OCI-LY7 (cell line): Measurements from ENCODE around the gene TBC1D20.

ENCODE experiments used
- CTCF ChIP-seq: fragments of 200-600 bp; sonication (generic); conservative IDR thresholded peaks from 2 replicates; pipeline ENCODE4 v1.5.1; 2014; ENCODE audit warnings: mild to moderate bottlenecking, antibody characterized with exemption, low read length, moderate library complexity, mixed read lengths
- EZH2phosphoT487 ChIP-seq: fragments of 200-600 bp; sonication (generic); IDR thresholded peaks from 2 replicates; pipeline ENCODE4 v1.6.1; 2018; ENCODE audit warnings: low read depth, borderline replicate concordance, mild to moderate bottlenecking, mixed run types, antibody characterized with exemption, low read length, moderate library complexity, mixed read lengths

DNA sequence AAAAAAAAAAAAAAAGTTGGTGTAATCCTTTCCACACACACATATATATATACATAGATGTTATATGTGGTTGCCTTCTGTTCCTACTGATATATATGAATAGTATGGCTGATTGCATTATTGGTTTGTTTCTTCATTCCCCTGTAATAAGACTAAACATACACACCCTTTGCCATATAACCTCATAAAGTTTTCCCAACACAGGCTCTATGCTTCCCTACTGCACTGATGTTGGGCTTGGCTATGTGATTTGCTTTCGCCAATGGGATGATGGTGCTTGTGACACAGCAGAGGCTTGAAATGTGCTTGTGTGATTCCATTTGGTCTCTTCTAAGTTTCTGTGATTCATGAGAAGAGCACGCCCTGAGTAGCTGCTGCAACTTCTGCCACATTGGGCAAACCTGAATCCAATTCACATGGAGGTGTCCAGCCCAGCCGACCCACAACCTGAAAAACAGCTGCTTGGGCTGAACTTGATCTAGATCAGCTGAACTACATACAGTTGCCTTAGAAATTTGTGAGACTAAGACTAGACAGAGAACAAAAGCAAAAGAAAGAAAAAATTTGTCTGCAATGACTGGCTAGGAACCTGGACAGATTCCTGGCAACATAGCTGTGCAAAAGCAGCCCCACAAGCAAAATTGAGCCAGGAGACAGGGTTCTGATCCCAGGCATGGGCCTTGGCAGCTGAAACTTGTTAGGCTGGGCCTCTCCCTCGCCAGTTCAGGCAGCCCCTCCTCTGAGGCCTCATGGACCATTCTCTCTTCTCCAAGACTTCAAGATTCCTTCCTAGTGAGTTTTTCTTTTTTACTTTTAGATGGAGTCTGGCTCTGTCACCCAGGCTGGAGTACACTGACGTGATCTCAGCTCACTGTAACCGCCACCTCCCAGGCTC lies 13.4 kb upstream of the TBC1D20 start:
- TF ChIP-seq EZH2phosphoT487 (no peak), CTCF (no peak)
